NCI-H226 (cell line): Measurements from ENCODE around the gene TMEM179.

Experiments used
- DNase-seq: peaks from one replicate; pipeline ENCODE4 v3.0.0-alpha.2; 2015

Gene TMEM179

DNA sequence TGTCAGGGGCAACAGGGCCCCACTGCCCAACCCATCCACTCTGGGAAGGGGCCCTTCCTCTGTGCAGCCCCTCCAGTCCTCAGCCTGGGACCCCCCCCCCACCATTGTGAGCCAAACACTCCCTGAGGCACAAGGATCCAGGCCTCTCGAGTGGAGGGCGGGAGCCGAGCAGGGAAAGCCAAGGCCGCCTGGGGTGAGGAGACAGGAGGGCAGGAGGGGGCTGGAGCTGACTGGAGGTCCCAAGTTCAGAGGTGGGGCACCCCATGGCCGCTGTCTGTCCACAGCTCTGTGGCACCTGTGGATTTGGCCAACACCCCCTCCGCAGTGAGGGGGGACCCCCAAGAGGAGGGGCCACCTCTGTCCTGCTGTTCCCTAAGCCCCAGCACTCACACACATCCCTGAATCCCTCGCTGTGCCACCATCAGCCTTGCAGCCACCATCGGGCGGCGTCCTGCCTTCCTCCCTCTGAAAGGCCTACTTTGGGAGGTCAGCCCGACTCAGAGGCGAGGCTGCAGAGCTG is 50.4 kb downstream of the TMEM179 start:
- no peak for DNase-seq

DNA sequence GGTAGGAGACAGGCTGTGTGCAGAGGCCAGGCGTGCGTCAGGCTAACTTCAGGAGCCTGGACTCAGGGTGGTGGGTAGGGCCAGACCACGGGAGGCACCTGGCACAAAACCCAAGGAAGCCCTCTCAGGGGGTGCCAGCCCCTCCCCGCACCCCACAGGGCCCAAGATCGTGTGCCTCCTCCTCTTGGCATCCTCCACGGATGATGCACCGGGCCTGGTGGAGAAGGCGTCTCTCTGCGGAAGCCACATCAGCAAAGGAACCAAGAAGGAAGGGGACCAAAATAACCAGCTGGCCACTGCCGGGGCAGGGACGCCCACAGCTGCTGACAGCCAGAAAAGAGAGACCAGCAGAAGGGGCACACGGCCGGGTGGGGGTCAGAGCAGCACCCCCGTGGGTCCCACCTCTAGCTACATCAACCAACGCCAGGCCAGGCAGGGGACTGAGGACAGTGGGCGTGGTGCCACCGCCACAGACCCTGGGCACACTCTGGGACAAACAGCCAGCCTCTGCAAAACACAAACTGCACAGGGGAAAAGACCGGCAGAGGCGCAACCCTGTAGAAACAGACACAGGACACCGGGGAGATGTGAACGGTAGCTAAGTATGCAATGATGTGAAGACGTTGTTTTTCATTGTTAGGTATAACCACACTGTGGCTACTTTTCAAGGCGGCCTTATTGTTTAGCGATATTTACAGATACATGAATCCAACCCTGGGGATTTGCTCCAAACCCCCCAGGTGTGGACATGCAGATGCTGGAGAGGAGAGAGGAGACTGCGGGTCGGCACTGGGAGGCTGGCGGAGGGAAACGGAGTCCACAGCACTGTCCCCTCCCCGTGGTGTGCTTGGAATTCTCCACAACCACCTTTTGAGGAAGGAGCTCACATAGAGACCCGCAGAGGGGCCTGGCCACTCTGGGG is 51.1 kb downstream of the TMEM179 start:
- no peak for DNase-seq

GRCh38 chr14:104552738-104553125 is 51.8 kb downstream of the TMEM179 start:
- no peak for DNase-seq

DNA sequence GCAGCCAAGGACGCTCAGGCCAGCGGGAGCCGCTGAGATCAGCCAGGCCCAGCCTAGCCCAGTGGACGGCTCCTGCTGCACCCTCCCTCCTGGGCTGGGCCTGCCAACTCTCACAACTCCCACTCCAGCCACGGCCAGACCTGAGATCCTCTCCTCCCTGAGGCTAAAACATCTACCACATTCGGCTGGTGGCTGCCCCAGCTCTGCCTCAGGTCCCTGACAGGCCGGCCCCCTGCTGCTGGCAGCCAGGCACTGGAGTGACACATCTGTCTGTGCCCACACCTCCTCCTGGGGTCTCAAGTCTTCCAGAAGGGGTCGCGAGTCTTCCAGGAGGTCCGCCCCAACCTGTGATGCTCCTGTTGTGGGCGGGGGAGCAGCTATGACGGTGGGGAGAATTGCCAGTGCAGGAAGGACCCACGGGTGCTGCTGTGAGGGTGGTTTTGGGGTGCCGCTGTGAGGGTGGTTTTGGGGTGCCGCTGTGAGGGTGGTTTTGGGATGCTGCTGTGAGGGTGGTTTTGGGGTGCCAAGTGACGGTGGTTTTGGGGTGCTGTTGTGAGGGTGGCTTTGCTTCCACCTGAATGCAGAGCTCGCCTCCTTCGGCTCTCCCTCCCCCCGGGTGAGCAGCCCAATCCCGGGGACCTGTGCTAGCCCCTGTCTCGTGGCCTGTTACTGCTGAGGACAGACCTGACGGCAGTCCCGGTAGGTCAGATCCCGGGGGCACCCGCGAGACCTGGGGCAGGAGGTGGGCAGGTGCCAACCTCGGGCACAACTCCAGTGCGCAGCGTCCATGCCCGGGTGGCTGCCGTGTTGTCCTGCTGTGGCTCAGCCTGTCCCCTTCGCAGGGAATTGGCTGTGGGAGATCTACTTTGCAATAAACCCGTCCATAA is 52.5 kb downstream of the TMEM179 start:
- no peak for DNase-seq

- no peak for DNase-seq
Observed at GRCh38 chr14:104550861-104551728, 53.5 kb downstream of the TMEM179 start.

- no peak for DNase-seq
Observed at GRCh38 chr14:104550340-104550860, 54.2 kb downstream of the TMEM179 start.

DNA sequence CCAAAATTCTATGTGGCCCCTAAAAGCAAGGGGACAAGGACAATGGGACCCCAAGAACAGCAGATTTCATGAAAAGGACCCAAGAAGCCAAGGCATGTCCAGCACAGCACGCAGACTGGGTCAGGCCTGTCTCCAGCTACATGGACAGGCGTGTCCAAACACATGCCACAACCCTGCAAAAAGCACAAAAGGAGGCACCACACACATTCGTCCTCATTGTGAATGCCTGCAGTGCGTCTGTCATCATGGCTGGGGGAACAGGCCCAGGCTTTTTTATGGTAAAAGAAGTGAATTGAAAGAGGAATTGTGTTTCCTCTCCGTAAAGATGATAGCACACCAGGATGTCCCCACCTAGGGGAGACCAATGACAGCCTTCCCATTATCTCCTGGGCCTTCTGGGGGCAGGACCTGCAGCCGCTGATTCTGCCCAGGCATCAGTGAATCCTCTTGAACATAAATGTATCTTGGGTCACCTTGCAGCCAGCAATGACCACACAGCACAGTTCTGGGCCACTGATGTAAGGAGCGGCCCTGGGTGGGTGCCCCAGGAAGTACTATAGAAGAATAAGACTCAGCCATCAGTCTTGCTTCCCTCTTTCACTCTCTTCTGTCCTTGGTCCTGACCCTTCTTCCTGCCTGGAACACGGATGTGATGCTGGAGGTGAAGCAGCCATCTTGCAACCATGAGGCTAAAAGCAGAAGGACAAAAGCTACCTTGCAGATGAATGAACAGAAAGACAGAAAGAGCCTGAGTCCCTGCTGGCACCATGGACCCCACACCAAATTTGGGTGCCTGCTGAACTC is 54.8 kb downstream of the TMEM179 start:
- no peak for DNase-seq

GRCh38 chr14:104548802-104549535 is 55.6 kb downstream of the TMEM179 start:
- DNase-seq = no peak

DNA sequence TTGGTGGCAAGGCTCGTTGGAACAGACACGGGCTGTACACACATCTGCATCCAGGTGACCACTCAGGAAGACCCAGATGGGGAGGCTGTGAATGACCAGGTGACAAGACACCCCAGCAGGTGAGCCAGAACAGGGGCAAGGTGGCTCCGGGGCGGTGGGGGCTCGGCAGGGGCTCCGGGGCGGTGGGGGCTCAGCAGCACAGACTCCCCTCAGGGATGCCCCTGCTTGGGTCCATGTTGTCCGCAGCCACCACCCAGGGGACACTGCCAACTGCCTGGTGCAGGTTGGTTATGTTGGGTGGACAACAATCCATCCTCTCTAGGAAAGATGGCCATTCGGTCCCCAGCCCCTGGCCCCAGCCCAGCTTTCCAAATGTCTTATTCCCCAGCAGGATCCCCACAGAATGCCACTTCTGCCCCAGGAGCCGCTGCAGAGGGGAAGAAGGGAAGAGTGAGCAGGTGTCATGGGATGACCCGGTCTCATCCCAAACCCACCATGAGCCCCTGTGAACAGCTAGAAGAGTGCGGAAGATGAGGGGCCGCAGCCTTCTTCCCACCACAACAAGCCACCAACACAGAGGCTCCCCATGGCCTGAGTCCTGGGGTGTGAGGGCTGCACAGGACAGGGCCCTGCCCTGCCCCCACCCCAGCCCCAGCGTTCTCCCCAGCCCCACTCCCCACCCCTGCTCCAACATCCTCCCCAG is 56.4 kb downstream of the TMEM179 start:
- no peak for DNase-seq

DNA sequence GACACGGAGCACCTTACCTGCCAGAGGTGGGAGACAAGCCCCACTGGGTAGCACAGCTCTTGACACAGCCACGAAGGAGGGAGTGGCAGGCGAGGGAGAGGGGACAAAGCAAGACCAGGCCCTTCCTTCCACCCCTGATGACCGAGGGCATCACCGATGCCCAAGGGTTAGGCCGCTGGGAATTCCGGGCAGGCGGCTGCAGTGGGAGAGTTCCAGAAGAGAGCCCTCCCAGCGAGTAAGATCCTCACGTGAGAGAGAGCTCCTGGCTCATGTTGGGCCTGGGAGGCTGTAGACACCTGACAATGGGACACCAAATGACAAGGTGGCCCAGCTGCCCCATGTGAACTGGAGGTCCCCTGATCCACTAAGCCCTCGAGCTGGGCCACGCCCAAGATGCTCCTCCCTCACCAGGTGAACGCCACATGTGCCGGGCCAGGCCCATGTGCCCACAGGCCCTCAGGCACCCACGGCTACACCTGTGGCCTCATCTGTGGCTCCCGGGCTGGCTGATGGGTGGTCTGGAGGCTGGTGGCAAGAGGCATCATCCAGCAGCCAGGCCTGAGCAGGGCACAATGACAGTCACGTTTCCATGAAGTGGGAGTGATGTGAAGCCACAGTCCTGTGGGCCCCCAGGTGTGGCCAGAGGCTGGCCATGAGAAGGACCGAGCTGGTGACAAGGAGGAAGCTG is 57.1 kb downstream of the TMEM179 start:
- no peak for DNase-seq

- DNase-seq = no peak
Observed at GRCh38 chr14:104546591-104547309, 57.8 kb downstream of the TMEM179 start.

DNA sequence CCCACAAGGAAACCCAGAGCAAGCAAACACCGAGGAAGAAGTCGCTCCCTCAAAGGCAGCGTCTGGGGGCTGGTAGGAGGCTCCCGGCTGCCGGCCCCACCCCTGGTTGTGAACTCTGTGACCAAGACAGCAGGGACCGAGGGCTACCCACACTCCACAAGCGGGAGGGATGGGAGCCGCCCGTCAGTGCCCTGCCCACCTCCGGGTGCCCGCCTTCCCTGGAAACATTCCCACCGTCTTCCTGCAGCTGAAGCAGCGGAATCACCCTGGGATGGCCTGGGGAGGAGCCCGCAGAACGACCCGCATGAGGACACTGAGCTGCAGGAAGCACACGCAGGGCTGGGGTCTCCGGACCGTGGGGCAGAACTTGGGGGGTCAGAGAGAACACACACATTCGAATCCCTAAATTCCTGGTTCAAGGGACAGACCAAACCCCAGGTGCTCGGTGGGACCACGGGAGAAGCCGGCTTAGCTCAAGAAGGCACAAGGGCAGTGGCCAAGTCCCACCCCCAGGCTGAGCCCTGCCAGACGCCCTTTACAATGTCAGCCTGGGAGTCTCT is 58.5 kb downstream of the TMEM179 start:
- DNase-seq = no peak

DNA sequence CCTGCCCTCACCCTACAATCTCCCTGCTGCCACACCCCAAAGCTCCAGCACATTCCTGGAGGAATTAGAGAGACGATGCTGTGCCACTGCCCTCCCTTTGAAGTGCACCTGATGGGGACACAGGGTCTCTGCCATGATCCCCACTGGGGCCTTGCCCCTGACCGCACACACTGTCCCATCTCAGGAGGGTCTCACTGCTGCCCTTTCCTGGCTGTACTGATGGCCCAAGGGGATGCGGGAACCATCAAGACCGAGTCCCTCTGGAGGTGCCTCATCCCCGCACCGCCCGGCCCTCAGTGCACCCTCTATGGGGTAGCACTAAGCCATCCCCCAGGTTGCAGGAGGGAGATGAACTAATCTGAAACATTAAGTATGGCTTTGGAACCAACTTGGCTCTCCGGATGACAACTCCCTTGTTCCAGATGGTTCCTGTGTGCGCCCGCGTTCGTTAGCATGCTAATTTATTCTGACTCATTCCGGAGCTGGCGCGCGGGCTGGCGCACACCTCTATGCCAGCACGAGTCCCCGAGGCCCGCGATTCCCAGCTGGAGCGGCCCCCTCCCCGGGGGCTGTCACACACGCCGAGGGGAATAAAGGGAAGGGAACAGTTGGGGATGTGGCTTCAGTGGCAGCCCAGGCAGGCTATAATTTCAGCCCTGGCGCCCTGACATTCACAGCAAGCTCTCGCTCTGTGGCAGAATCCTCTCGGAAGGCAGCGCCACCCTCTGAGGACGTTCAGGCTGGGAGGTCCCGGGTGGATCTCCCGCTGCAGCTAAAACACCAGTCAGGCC is 59.2 kb downstream of the TMEM179 start:
- DNase-seq = no peak

- no peak for DNase-seq
Observed at GRCh38 chr14:104544362-104544961, 60.1 kb downstream of the TMEM179 start.

- no peak for DNase-seq
Observed at GRCh38 chr14:104542871-104543830, 61.4 kb downstream of the TMEM179 start.
